ENCODE data around the gene LSP1.

The LSP1 gene

GRCh38 chr11:1848640-1849430, 4.0 kb upstream of the LSP1 start:
- no peak for DNase-seq

DNA sequence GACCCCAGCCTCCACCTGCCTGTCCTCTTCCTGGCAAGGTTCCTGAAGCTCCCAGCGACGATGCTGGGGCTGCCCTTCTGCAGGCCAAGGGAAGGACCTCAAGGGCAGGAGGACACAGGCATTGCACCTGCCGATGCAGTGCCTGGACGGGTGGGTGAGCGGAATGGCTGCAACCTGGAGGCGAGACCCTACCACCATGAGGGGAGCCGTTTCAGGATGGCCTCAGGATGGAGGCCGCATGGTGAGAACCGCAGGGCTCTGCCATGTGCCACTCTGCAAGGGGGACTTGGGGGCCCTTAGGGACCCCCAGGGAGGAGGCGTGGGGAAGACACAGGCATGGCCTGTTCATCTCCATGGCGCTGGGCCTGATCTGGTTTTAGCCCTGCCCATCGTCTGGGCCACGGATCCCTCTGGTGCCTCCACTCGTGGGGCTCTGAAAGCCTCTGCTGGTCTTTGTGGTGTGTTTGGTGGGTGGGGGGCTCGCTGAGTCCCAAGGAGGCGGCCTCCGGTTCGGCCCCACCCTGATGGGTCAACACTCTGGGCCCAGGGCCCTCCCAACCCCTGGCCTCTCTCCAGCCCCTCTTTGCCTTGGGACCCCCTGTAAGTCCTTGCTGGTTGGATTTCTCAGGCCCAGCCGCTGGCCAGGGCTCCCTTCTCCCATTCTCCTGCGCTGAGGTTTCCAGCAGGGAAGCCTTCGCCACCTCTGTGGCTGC, 1.3 kb upstream of the LSP1 start:
- no peak for DNase-seq

- DNase-seq, result no peak
These were observed 510 bp upstream of the LSP1 start for GRCh38 chr11:1852271-1852876.

GRCh38 chr11:1853376-1854131, 670 bp downstream of the LSP1 start:
- peak in 1 of 5 experiments; percentile 37 for DNase-seq

GRCh38 chr11:1854132-1854948, 1.5 kb downstream of the LSP1 start:
- no peak for DNase-seq

- DNase-seq, result no peak
These were observed 2.3 kb downstream of the LSP1 start for GRCh38 chr11:1854949-1855885.

DNA sequence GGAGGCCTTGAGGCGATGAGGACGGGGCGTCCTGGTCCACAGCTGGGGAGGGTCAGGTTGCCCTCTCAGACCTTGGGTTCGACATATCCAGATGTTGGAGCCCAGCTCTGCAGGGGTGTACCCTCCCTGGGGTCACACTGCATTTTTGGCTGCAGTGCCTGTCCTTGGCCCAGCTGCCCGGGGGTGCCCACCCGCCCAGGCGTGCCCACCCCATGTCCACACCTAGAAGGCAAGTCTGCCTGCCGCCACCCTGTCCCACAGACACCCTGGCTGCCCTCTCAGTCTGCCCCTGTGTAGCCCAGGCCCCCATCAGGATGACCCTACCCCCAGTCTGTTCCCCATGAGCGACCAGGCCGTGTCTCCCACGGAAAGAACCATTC, 3.0 kb downstream of the LSP1 start:
- no peak for DNase-seq

DNA sequence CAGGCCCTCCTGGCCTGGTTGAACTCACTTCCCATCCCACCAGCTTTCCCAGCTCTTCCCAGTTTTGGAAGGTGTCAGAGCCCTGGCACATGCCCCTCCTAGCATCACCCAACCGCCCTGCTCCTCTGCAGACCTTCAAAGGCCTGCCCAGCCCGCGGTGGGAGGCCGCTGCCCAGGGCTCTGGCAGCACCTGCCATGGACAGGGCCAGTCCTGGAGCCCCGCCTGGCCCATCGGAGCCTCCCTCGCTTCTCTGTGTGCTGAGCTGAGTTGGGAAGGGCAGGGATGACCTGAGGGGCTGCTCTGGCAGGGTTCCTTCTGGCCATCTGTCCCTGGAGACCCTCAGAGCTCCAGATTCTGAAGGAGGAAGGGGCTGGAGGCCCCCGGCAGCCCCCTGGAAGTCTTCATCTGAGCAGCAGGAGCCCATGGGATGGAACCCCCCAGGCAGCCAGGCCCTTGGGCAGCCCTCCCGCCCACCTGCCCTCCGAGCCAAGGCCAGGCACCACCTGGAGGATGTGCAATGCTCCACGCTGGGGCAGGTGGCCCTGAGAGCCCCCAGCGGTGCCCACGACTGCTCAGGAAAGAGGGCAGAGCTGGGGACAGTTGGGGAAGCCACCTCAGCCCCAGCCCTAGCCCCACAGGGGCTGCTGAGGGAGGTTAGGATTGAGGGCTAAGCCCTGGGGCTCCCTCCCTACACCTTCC, 3.6 kb downstream of the LSP1 start:
- no peak for DNase-seq

DNA sequence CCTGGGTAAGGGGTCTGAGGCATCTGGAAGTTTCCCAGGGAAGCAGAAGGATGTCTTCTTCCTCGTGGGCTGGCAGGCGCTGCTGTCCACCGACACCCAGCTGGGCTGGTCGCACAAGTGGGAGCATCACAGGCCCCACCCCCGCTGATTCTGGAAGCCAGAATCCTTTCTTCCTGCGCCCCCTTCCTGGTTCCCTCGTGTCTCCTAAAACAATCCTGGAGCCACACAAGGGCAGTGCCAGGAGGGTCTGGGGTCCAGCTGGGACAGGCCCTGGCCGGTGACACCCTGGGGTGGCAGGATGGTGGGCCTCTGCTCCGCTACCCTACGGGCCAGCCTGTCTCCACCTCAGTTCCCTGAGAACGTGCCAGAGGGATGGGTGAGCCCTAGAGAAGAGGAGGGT, 4.2 kb downstream of the LSP1 start:
- DNase-seq, result no peak

DNA sequence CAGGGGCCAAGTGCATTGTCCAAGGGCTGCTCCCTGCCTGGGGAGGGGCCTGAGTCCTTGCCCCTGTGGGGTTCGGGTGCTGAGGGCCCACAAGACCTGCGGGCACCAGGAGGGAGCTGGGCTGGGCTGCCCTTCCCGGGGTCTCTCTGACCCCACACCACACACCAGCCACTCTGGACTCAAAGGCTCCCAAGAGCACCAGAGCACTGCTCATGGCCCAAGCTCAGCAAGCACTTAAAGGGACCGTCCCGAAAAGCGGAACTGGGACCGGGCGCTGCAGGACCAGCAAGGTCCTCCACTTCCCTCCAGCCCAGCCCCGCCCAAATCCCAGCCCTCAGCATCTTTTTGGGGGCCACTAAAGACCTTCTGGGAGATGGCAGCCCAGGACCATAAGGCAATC, 5.3 kb downstream of the LSP1 start:
- DNase-seq, result no peak

- DNase-seq, result no peak
These were observed 5.7 kb downstream of the LSP1 start for GRCh38 chr11:1858576-1858975.

- no peak for DNase-seq
These were observed 6.1 kb downstream of the LSP1 start for GRCh38 chr11:1859004-1859403.

DNA sequence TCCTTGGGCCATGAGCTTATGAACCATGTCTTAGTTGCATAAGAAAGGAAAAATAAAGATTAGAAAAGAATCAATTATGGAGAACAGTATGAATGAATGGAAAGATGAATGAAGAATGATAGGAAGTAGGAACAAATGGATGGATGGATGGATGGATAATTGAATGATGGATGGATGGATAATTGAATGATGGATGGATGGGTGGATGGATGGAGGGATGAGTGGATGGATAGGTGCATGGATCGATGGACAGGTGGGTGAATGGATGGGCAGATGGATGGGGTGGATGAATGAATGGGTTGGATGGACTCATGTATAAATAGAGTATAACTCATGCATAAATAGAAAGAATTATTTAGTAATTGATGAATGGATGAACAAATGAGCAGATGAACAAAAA, 7.2 kb downstream of the LSP1 start:
- DNase-seq, result no peak

GRCh38 chr11:1861435-1862411, 8.8 kb downstream of the LSP1 start:
- no peak for DNase-seq

GRCh38 chr11:1862588-1863351, 9.9 kb downstream of the LSP1 start:
- no peak for DNase-seq

DNA sequence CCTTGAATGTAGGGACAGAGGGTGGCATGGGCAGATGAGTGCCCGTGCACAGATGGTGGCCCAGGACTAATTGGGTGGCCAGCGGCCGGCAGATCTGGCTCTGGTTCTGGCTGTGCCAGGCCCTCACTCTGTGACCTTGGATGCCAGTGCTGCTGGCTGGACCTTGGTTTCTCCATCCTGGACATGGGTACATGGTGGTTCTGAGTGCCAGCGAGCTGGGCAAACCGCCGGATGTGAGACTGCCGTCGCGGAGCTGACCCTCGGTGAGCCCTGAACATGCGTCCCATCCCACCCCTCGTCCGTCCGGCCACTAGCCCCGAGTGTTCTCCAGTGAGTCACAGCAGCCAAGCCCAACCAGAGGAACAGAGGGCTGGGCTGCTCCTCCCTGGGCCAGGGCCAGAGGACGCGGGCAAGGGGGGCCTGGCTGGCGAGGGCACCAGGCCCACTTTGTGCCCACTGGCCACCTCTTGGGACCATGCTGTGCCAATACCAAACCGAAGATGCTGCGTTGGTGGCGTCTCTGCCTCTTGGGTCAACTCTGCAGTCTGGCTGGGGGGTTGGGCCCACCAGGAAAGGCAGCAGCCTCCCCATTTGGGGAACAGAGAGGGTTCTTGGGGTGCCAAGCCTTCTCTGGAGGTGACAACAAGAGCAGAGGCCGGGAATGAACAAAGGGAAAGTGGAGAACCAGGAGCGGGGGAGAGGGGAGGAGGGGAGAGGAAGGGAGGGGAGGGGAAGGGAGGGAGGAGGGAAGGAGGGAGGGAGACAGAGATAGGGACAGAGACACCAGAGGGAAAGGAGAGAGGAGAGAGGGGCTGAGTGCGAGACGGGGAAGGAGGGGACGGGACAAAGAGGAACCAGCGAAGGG, 10.7 kb downstream of the LSP1 start:
- no peak for DNase-seq

GRCh38 chr11:1864231-1864630, 11.3 kb downstream of the LSP1 start:
- DNase-seq, result no peak

Measured in T-helper 2 cell (primary cell).